Breast epithelium (tissue), 3 donors: ENCODE data around the gene C17orf113.

Experiments used
- CTCF ChIP-seq, 3 donors: fragments of 450-650 bp; IDR thresholded peaks; one replicate each; pipeline ENCODE4 v1.5.1; 2016 to 2017; ENCODE audit warnings: antibody characterized with exemption in 3 of 3, mild to moderate bottlenecking in 3 of 3, moderate library complexity in 3 of 3
- POLR2AphosphoS5 ChIP-seq, 3 donors: sonication (generic); formaldehyde crosslinking; IDR thresholded peaks; one replicate each; pipeline ENCODE4 v1.6.1; 2017; ENCODE audit warnings: antibody characterized with exemption in 3 of 3

GRCh38 chr17:42068979-42069378 lies 18.6 kb upstream of the C17orf113 start:
- no peak for TF ChIP-seq CTCF (IDR thresholded peaks at IDR 0.05)
- TF ChIP-seq POLR2AphosphoS5 (IDR thresholded peaks at IDR 0.05) = no peak
